Measurements from ENCODE around the gene EVX1. TPM values are rescaled to one million over a fixed set of nuclear protein-coding genes. Genes with fewer than 3 reads are reported as not detected.

Gene EVX1
- total RNA-seq, 1 experiment from 2014 or later = 0.33 TPM

DNA sequence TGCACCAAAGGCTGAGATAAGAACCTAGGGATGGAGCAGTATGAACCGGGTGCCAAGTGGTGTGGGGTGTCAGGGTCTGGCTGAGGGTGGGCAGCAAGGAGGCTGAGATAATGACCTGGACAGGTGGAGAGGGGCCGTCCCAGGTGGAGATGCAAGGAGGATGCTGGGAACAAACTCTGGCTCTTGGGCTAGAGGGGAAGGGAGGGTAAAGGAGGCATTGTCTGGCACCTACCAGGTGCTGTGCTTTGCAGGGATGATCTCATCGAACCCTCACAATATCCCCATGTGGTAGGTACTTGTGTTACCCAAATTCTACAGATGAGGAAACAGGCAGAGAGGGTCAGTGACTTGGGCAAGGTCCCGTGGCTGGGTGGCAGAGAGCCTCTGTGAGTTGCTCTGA lies 22.8 kb upstream of the EVX1 start:
- H3K9me2 ChIP-seq (replicated peaks; ENCODE audit: low read length) = no peaks in the 10 kb centered on the region
- ATAC-seq = no peak
- H3K4me2 ChIP-seq (ENCODE audit: low read length) = no peak overlapping the region
- intact Hi-C loops (cut with micrococcal nuclease) = no loop called here
- DNase-seq = no peak
- POLR2A ChIA-PET (ENCODE audit: unreplicated experiment) = no interaction called here
- H3K9me3 ChIP-seq (ENCODE audit: low read length) = no peaks in the 10 kb centered on the region
- H4K20me1 ChIP-seq (ENCODE audit: low read length) = no peaks in the 10 kb centered on the region
- no TSS peak for BruUV-seq (replicated peaks)
- no peak overlapping the region for H3K27ac ChIP-seq (ENCODE audit: low read length)
- H3K9ac ChIP-seq (ENCODE audit: low read length) = no peak overlapping the region
- CTCF ChIA-PET = no interaction called here
- H3F3A ChIP-seq (ENCODE audit: low read length, unreplicated experiment) = no peaks in the 10 kb centered on the region
- no peaks in the 10 kb centered on the region for H3K27me3 ChIP-seq (ENCODE audit: low read length)
- no peak overlapping the region for H3K4me3 ChIP-seq (ENCODE audit: low read length)
- H3K79me2 ChIP-seq (ENCODE audit: low read length) = no peaks in the 10 kb centered on the region
- H2AFZ ChIP-seq (ENCODE audit: low read length) = no peak overlapping the region
- TF ChIP-seq, protein P1, sequence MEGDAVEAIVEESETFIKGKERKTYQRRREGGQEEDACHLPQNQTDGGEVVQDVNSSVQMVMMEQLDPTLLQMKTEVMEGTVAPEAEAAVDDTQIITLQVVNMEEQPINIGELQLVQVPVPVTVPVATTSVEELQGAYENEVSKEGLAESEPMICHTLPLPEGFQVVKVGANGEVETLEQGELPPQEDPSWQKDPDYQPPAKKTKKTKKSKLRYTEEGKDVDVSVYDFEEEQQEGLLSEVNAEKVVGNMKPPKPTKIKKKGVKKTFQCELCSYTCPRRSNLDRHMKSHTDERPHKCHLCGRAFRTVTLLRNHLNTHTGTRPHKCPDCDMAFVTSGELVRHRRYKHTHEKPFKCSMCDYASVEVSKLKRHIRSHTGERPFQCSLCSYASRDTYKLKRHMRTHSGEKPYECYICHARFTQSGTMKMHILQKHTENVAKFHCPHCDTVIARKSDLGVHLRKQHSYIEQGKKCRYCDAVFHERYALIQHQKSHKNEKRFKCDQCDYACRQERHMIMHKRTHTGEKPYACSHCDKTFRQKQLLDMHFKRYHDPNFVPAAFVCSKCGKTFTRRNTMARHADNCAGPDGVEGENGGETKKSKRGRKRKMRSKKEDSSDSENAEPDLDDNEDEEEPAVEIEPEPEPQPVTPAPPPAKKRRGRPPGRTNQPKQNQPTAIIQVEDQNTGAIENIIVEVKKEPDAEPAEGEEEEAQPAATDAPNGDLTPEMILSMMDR (conservative IDR thresholded peaks at IDR 0.05; ENCODE audit: low read depth, low read length) = no peak
- no peak for TF ChIP-seq EZH2 (IDR thresholded peaks at IDR 0.05; ENCODE audit: low read length, unreplicated experiment)
- TF ChIP-seq EZH2phosphoT487 (IDR thresholded peaks at IDR 0.05; ENCODE audit: borderline replicate concordance, low read length) = no peak
- peaks cover 14% of the 10 kb centered on the region for H3K4me1 ChIP-seq (ENCODE audit: insufficient read depth, low read length)
- no peaks in the 10 kb centered on the region for H3K36me3 ChIP-seq (ENCODE audit: low read depth, low read length)

DNA sequence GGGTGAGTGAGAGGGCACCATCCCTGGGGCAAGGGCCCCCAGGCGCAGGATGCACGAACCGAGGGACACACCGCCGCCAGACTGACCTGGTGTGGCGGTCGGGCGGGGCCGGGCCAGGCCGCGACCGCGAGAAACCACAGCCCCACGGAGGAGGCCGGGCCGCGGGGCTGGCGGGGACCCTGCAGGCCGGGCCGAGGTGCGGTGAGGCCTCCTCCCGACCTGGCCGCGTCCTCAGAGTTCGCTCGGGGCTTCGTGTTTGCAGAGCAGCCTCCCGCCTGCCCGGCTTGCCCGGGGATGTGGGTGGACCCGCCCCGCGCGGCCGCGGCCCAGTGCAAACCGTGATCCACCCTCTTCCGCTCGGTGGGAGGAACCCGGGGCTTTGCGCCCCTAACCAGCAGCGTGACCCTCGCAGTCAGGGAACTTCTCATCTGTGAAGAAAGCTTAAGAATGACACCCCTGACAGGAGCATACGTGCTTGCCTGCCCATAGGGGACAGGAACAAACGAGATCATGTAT lies 22.1 kb upstream of the EVX1 start:
- no peak for TF ChIP-seq EZH2phosphoT487 (IDR thresholded peaks at IDR 0.05; ENCODE audit: borderline replicate concordance, low read length)
- TF ChIP-seq, protein P1 (conservative IDR thresholded peaks at IDR 0.05; ENCODE audit: low read depth, low read length) = no peak
- no peak for TF ChIP-seq EZH2 (IDR thresholded peaks at IDR 0.05; ENCODE audit: low read length, unreplicated experiment)
- ATAC-seq = no peak

DNA sequence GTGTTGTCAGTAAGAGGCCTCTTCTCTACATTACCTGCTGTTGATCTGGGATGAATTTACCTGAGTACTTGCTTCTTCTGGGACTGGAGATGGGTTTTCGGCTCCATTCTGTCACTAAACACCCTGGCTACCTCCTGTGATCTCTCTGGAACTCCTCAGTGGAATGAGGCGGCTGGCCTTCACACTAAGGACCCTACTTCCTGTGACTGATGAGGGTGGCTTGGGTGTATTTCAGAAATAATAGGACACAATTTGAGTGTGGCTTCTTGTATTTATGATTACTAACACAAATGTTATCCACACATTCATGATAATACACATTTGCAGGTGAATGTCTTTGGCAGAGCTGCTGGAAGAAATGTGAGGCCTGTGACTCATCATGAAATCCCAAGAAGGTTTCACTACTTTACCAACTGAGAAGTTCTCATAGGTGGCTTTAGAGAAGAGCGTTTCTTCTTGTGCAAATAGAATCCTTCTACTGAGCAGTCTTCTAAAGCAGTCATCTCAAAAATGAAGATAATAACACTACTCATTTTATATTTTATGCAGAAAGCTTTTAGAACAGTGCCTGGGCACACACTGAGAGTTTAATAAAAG lies 21.3 kb upstream of the EVX1 start:
- Histone ChIP-seq H3K27ac (ENCODE audit: low read length) (0 out of 2 replicates have a peak overlapping the region, but pooled peaks have one; percentile 8), H3K9ac (ENCODE audit: low read length) (no peak overlapping the region), H3K36me3 (ENCODE audit: low read depth, low read length) (no peaks in the 10 kb centered on the region), H3K4me1 (ENCODE audit: insufficient read depth, low read length) (peaks cover 14% of the 10 kb centered on the region), H3K9me3 (ENCODE audit: low read length) (no peaks in the 10 kb centered on the region), H3K79me2 (ENCODE audit: low read length) (no peaks in the 10 kb centered on the region), H2AFZ (ENCODE audit: low read length) (no peak overlapping the region), H3K4me3 (ENCODE audit: low read length) (no peak overlapping the region), H4K20me1 (ENCODE audit: low read length) (no peaks in the 10 kb centered on the region), H3K4me2 (ENCODE audit: low read length) (peak overlapping the region; percentile 28; the same call in 1 of the 2 replicates), H3F3A (ENCODE audit: low read length, unreplicated experiment) (no peaks in the 10 kb centered on the region), H3K9me2 (replicated peaks; ENCODE audit: low read length) (no peaks in the 10 kb centered on the region), H3K27me3 (ENCODE audit: low read length) (no peaks in the 10 kb centered on the region)
- BruUV-seq (replicated peaks) = no TSS peak
- ATAC-seq (peak; percentile 95), DNase-seq (peak; percentile 82)
- POLR2A ChIA-PET (ENCODE audit: unreplicated experiment) = no interaction called here
- no peak for TF ChIP-seq EZH2 (IDR thresholded peaks at IDR 0.05; ENCODE audit: low read length, unreplicated experiment)
- TF ChIP-seq, protein P1 (conservative IDR thresholded peaks at IDR 0.05; ENCODE audit: low read depth, low read length) = no peak
- no peak for TF ChIP-seq EZH2phosphoT487 (IDR thresholded peaks at IDR 0.05; ENCODE audit: borderline replicate concordance, low read length)
- CTCF ChIA-PET = interaction anchor here (0.6 to 1.0 kb wide), 2 partner anchors 25 to 1489 kb away, joined by 3 to 5 read pairs; no protein-coding TSS in a partner anchor
- intact Hi-C loops (cut with micrococcal nuclease) = no loop called here

More for the DNA sequence above, 22.1 kb upstream of the EVX1 start:
- H3K4me1 ChIP-seq (ENCODE audit: insufficient read depth, low read length) = peaks cover 14% of the 10 kb centered on the region
- CTCF ChIA-PET = no interaction called here
- no peaks in the 10 kb centered on the region for H3K9me3 ChIP-seq (ENCODE audit: low read length)
- H3K9me2 ChIP-seq (replicated peaks; ENCODE audit: low read length) = no peaks in the 10 kb centered on the region
- DNase-seq = no peak
- H3K79me2 ChIP-seq (ENCODE audit: low read length) = no peaks in the 10 kb centered on the region
- H3K27me3 ChIP-seq (ENCODE audit: low read length) = no peaks in the 10 kb centered on the region
- H2AFZ ChIP-seq (ENCODE audit: low read length) = no peak overlapping the region
- no peaks in the 10 kb centered on the region for H3F3A ChIP-seq (ENCODE audit: low read length, unreplicated experiment)
- no peak overlapping the region for H3K4me3 ChIP-seq (ENCODE audit: low read length)
- intact Hi-C loops (cut with micrococcal nuclease) = no loop called here
- POLR2A ChIA-PET (ENCODE audit: unreplicated experiment) = no interaction called here
- H3K27ac ChIP-seq (ENCODE audit: low read length) = no peak overlapping the region
- no TSS peak for BruUV-seq (replicated peaks)
- no peaks in the 10 kb centered on the region for H3K36me3 ChIP-seq (ENCODE audit: low read depth, low read length)
- no peak overlapping the region for H3K4me2 ChIP-seq (ENCODE audit: low read length)
- H3K9ac ChIP-seq (ENCODE audit: low read length) = no peak overlapping the region
- H4K20me1 ChIP-seq (ENCODE audit: low read length) = no peaks in the 10 kb centered on the region

All from PC-3 (cell line).